ENCODE measurements around the gene LGI2. TPM values are rescaled to one million over a fixed set of nuclear protein-coding genes. Genes with fewer than 3 reads are reported as not detected.
A peak's percentile ranks its signal among the peaks of the same experiment; 100 is the strongest.

LGI2 gene
- total RNA-seq: 1 to 10 TPM in 1 of 2 donors, under 1 TPM in 1; 0.05 to 2.8 TPM

DNA sequence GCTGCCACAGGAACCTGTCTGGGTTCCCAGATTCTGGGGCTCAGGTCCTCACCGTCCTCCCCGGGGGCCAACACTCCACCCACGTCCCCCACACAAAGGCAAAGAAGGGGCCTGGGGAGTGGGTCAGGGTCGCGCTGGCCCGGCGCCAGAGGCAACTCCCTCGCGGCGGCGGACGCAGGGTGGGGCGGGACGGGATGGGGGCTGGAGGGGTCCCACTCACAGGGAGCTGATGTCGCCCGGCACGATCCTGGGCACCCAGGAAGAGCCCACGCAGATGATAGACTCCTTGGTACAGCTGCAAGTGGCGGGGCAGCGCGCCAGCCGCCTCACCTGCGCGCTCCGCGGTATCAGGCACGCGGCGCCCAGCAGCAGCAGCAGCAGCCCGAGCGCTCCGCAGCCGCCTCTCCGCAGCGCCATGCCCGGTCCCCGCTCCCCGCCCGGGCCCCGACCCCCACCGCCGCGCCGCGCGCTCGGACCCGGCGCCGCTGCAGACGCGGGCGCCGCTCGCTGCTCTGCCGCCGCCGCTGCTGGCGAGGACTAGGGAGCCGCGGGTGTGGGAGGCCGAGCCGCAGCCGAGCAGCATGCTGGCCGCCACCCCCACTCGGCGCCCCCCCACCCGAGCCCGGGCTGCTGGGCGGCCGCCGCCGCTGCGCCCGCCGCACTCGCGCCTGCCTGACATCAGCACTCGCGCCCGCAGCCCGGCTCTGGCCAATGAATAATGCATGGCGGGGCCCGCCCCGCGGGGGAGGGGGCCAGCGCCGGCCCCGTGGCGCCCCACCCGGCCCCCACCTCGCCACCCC lies at the start of gene LGI2:
TSS of gene LGI2 (minus strand) at position 670 of the 800 bp plus-strand sequence. CDS start at position 417, 253 bp downstream.
- no peak for TF ChIP-seq POLR2AphosphoS5 (IDR thresholded peaks at IDR 0.05)
- TF ChIP-seq, protein P1, sequence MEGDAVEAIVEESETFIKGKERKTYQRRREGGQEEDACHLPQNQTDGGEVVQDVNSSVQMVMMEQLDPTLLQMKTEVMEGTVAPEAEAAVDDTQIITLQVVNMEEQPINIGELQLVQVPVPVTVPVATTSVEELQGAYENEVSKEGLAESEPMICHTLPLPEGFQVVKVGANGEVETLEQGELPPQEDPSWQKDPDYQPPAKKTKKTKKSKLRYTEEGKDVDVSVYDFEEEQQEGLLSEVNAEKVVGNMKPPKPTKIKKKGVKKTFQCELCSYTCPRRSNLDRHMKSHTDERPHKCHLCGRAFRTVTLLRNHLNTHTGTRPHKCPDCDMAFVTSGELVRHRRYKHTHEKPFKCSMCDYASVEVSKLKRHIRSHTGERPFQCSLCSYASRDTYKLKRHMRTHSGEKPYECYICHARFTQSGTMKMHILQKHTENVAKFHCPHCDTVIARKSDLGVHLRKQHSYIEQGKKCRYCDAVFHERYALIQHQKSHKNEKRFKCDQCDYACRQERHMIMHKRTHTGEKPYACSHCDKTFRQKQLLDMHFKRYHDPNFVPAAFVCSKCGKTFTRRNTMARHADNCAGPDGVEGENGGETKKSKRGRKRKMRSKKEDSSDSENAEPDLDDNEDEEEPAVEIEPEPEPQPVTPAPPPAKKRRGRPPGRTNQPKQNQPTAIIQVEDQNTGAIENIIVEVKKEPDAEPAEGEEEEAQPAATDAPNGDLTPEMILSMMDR (IDR thresholded peaks at IDR 0.05): no peak
- TF ChIP-seq POLR2A (IDR thresholded peaks at IDR 0.05): no peak
- no peak for DNase-seq (ENCODE audit: low spot score)
- Histone ChIP-seq H3K4me3 (peak within 1 kb of the TSS; percentile 39 to 40), H3K36me3 (no peaks in the 10 kb centered on the region), H3K27ac (no peak within 1 kb of the TSS), H3K4me1 (replicated peaks) (no peaks in the 10 kb centered on the region), H3K27me3 (replicated peaks; ENCODE audit: insufficient read depth) (no peaks in the 10 kb centered on the region), H3K9me3 (no peaks in the 10 kb centered on the region)
- intact Hi-C loops (cut with DNase I): no loop called here
- WGBS: 2% methylated on average over 20 of the region's 92 CpGs

DNA sequence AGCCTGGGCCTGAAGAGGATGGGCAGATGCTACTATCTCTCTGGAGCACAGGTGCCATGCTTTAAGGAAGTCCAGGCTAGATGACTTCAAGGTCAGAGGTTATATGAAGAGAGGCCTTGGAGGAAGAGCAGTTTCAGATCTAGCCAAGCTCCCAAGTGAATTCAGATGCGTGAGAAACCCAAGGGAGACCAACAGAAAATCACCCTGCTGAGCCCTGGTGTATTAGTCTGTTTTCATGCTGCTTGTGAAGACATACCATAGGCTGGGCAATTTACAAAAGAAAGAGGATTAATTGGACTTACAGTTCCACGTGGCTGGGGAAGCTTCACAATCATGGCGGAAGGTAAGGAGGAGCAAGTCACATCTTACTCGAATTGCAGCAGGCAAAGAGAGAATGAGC lies 47.8 kb upstream of the LGI2 start:
- Histone ChIP-seq H3K36me3 (no peaks in the 10 kb centered on the region), H3K27ac (no peak overlapping the region), H3K4me3 (no peak overlapping the region), H3K9me3 (no peaks in the 10 kb centered on the region), H3K4me1 (replicated peaks) (no peaks in the 10 kb centered on the region), H3K27me3 (replicated peaks; ENCODE audit: insufficient read depth) (no peaks in the 10 kb centered on the region)
- DNase-seq (ENCODE audit: low spot score): no peak
- TF ChIP-seq POLR2AphosphoS5 (IDR thresholded peaks at IDR 0.05): no peak
- TF ChIP-seq, protein P1 (IDR thresholded peaks at IDR 0.05): no peak
- TF ChIP-seq POLR2A (IDR thresholded peaks at IDR 0.05): no peak
- WGBS: 89% methylated on average over 4 of the region's 4 CpGs
- intact Hi-C loops (cut with DNase I): no loop called here

GRCh38 chr4:25076625-25077398 lies 46.1 kb upstream of the LGI2 start:
- no peaks in the 10 kb centered on the region for H3K36me3 ChIP-seq
- WGBS: 70% methylated on average over 3 of the region's 3 CpGs
- H3K27me3 ChIP-seq (replicated peaks; ENCODE audit: insufficient read depth): no peaks in the 10 kb centered on the region
- intact Hi-C loops (cut with DNase I): no loop called here
- H3K27ac ChIP-seq: no peak overlapping the region
- H3K4me3 ChIP-seq: no peak overlapping the region
- H3K9me3 ChIP-seq: no peaks in the 10 kb centered on the region
- no peak for TF ChIP-seq POLR2A (IDR thresholded peaks at IDR 0.05)
- no peak for TF ChIP-seq POLR2AphosphoS5 (IDR thresholded peaks at IDR 0.05)
- TF ChIP-seq, protein P1 (IDR thresholded peaks at IDR 0.05): no peak
- H3K4me1 ChIP-seq (replicated peaks): no peaks in the 10 kb centered on the region
- DNase-seq (ENCODE audit: low spot score): no peak

GRCh38 chr4:25075851-25076250 lies 45.1 kb upstream of the LGI2 start:
- no peak overlapping the region for H3K4me3 ChIP-seq
- H3K27ac ChIP-seq: no peak overlapping the region
- no peaks in the 10 kb centered on the region for H3K9me3 ChIP-seq
- no peaks in the 10 kb centered on the region for H3K27me3 ChIP-seq (replicated peaks; ENCODE audit: insufficient read depth)
- H3K4me1 ChIP-seq (replicated peaks): no peaks in the 10 kb centered on the region
- TF ChIP-seq POLR2A (IDR thresholded peaks at IDR 0.05): no peak
- TF ChIP-seq, protein P1 (IDR thresholded peaks at IDR 0.05): no peak
- no peak for TF ChIP-seq POLR2AphosphoS5 (IDR thresholded peaks at IDR 0.05)
- no peaks in the 10 kb centered on the region for H3K36me3 ChIP-seq
- no peak for DNase-seq (ENCODE audit: low spot score)
- 46% methylated on average over 4 of the region's 4 CpGs for WGBS
- intact Hi-C loops (cut with DNase I): no loop called here

Data from prostate gland (tissue), 2 donors.